Activated CD4-positive, alpha-beta T cell treated with anti-CD3 and anti-CD28 coated beads, Interleukin-2, amount 50 U/mL, for 24 hours (primary cell): ENCODE results near the gene PRAMEF33.
"Not testable (repeated sequence)": the region's sequence is repeated elsewhere in the genome, so short reads cannot be mapped to it uniquely, and the experiment has no call there.

ENCODE experiments used
- DNase-seq, 2 donors: peaks; one replicate each; pipeline ENCODE4 v3.0.0-alpha.2; 2020; ENCODE audit warnings: low read depth in 1 of 2, low spot score in 1 of 2

The PRAMEF33 gene, protein sequence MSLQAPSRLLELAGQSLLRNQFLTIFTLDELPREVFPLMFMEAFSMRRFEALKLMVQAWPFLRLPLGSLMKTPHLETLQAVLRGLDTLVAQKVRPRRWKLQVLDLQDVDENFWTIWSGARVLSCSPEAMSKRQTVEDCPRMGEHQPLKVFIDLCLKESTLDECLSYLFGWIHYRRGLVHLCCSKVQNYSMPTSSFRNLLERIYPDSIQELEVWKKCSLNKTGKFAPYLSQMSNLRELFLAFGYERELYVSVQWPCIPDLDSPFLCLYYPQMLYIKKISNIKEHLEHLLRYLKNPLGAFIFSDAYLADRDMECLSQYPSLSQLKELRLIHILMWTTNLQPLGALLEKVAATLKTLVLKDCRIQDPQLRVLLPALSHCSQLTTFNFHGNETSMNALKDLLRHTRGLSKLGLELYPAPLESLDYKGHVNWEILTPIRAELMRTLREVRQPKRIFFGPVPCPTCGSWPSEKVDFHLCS

GRCh38 chr1:13303239-13303638 lies at the start of gene PRAMEF33:
PRAMEF33 (plus strand) TSS chr1:13303539; CDS start chr1:13305955, 2,416 bp downstream.
- not testable (repeated sequence) for DNase-seq

DNA sequence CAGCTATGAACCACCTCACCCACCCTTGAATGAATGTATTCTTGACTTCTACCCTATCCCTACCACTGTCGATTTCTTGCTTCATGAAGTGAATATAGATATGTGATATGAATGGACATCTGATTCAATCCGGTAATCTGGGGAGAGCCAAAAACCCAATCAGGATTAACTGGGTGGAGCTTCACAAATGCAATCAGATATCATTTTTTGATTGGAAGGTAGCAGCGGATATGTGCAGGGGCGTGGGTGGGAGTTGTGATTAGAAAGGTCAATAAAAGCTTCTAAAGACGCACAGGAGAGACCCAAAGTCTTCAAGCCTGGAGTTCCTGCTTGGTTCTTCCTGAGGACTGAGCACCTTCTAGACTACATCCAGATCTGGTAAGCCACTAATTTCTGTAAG lies 49.4 kb upstream of the PRAMEF33 start, which contains the start of gene PRAMEF5:
Gene PRAMEF5 (plus strand): TSS at position 301 of the 400 bp plus-strand sequence. CDS start 5,071 bp downstream, outside the sequence.
- DNase-seq, result not testable (repeated sequence)

DNA sequence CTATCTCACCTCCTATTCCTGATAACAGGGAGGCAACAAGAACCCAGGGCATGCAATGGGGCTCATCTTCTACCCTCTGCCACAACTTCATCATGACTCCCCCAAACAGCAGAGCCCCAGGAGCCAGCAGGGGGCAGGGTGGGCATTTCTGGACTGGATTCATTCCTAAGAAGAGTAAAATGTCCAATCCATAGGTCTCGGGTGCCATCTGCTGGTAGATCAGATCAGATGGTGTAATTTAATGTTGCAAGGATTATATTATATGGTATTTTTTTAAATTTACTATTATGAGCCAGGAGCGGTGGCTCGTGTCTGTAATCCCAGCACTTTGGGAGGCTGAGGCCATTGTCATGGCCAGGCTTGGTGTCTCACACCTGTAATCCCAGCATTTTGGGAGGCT lies 38.2 kb upstream of the PRAMEF33 start:
- not testable (repeated sequence) for DNase-seq

DNA sequence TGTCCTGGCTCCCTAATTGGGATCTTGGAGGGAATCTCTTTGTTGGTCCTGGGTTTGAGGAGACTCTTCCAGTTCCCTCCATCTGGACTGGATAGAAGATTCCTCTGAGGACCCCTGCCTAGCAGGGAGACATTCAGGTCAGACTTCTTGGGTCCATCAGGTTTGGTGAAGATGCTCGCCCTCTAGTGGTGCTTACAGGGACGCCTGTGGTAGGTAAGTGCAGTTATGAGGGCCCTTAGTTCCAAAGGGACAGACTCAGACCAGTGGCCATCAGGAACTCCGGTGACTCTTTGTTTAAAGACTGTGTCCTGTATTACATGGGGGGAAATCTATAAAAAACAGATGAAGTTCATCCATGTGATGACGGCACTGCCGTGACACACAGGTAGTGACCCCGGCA lies 26.3 kb upstream of the PRAMEF33 start:
- DNase-seq, result not testable (repeated sequence)

GRCh38 chr1:13279617-13280016 lies 23.7 kb upstream of the PRAMEF33 start:
- DNase-seq, result not testable (repeated sequence)

GRCh38 chr1:13285037-13285436 lies 18.3 kb upstream of the PRAMEF33 start, which contains the start of gene PRAMEF8:
PRAMEF8 (minus strand) TSS chr1:13285137; CDS start chr1:13284091, 1,046 bp downstream.
- not testable (repeated sequence) for DNase-seq

DNA sequence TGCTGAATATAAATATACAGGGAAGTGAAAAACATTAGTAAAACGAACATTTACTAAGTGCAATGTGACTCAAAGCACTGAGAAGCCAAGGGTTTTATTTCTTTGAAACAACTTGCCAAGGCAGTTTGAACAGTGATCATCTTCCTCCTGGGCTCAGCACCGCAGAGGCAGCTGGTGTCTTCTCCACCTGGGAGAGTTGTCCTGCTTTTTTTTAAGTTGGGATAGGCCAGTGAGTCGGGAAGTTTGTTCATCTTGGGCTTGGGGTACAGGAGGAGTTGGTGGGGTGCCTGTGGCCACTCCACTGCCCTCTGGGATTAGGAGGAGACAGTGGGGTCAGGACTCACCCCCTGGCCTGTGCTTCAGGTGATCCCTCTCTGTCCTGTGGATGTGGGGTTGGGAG lies 14.3 kb upstream of the PRAMEF33 start:
- DNase-seq, result not testable (repeated sequence)

DNA sequence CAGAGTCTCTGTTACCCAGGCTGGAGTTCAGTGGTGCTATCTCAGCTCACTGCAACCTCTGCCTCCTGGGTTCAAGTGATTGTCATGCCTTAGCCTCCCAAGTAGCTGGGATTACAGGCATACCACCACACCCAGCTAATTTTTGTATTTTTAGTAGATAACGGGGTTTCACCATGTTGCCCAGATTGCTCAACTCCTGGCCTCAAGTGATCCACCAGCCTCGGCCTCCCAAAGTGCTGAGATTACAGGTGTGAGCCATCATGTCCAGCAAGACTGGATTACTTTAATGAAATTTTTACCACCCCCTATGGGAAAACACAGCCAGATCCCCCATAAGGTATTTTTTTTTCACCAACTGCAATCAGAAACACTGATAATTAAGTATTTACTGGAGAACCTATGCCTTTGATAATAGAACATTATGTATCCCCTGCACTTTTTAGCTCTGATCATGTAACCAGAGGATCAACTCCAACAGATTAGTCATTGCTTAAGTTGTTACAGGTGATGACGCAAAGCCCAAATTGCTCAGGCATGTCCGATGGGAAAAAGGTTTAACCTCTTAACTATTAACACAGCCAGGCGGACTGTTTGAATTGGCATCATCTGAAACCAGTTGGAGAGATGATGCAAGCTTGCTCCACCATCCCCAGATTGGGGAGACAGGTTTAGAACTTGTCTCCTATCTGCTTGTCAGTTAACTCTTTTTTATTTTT lies 6.0 kb upstream of the PRAMEF33 start:
- not testable (repeated sequence) for DNase-seq

DNA sequence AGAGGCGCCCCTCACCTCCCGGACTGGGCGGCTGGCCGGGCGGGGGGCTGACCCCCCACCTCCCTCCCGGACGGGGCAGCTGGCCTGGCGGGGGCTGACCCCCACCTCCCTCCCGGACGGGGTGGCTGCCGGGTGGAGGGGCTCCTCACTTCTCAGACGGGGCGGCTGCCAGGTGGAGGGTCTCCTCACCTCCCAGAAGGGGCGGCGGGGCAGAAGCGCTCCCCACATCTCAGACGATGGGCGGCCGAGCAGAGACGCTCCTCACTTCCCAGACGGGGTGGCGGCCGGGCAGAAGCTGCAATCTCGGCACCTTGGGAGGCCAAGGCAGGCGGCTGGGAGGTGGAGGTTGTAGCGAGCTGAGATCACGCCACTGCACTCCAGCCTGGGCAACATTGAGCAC lies 4.6 kb upstream of the PRAMEF33 start:
- DNase-seq, result not testable (repeated sequence)

DNA sequence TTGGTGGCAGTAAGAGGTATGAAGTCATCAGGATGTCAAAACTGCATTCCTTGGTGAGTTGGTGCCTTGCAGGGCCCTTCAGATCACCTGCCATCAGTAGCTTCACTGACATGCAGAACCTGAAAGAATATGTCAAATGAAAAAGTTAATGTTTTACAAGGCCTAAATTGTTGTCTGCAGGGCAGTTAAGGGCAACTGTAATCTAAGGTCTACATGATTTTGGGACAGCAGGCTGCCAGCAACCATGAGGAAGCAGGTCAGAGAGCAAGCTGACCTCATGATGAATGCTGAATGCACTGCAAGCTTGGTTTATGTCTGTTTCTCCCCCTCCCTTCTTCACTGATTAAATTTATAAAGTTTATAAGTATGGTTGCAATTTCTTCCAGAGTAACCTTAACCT lies 1.1 kb upstream of the PRAMEF33 start:
- not testable (repeated sequence) for DNase-seq

GRCh38 chr1:13315281-13315680 lies 11.9 kb downstream of the PRAMEF33 start, which contains the start of gene PRAMEF15:
PRAMEF15 (plus strand) TSS chr1:13315581; CDS start chr1:13318408, 2,827 bp downstream.
- not testable (repeated sequence) for DNase-seq

GRCh38 chr1:13342496-13342895 lies 39.2 kb downstream of the PRAMEF33 start:
- DNase-seq, result not testable (repeated sequence)

DNA sequence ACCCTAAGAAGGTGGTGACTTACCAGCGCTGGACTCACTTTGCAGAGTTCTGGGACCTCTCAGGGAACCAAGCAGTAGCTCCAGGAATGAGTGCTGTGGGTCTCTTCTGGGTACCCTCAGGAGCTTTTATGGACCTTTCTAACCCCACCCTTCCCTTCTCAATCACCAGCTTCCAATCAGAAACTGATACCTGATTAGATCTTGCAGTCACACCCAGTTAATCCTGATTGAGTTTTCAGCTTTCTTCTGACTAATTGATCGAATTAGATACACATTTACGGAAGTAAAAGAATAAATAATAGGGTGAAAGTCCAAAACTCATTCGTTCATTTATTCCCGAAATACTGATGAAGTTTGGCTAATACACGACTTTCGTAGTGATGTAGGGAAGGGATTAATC lies 43.7 kb downstream of the PRAMEF33 start, which contains the start of gene PRAMEF14:
Gene PRAMEF14 (minus strand): TSS at position 101 of the 400 bp plus-strand sequence. CDS start 1,820 bp downstream, outside the sequence.
- DNase-seq, result not testable (repeated sequence)

DNA sequence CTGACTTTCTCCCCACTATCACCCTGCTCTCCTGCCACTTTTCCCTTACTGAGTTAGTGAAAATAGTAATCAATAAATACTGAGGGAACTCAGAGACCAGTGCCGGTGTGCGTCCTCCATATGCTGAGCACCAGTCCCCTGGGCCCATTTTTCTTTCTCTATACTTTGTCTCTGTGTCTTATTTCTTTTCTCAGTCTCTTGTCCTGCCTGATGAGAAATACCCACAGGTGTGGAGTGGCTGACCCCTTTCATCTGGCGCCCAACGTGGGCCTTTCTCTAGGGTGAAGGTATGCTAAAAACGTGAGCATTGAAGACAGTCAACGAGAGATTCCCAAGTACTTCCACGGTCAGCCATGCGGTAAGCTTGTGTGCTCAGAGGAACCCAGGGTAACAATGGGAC lies 50.1 kb downstream of the PRAMEF33 start:
- not testable (repeated sequence) for DNase-seq

DNA sequence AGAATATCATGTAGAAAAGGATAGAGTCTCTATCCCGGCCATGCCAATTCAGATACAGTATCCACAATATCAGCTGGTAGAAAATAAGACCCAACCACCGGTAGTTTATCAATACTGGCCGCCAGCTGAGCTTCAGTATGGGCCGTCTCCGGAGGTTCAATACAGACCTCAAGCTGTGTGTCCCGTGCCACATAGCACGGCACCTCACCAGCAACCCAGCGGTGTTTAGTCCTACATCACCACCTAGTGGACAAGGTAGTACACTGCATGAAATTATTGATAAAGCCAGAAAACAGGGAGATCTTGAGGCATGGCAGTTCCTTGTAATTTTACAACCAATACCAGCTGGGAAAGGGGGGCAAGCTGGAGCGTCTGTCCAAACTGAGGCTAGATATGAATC lies 51.1 kb downstream of the PRAMEF33 start:
- not testable (repeated sequence) for DNase-seq

- DNase-seq, result peak in 1 of 2 donors; percentile 28
Observed at GRCh38 chr1:13356774-13357173, 53.4 kb downstream of the PRAMEF33 start.
